SJCRH30 (cell line): ENCODE results near the gene TBC1D10A. TPM values are rescaled to one million over a fixed set of nuclear protein-coding genes. Genes with fewer than 3 reads are reported as not detected.

ENCODE experiments used
- DNase-seq, 2 experiments: peaks; one replicate each; pipeline ENCODE4 v3.0.0-alpha.2; 2015 to 2020
- H3K27ac ChIP-seq: fragments of 250-450 bp; sonication (Bioruptor Pico); 2 replicates; pipeline ENCODE4 v1.5.1; 2020; ENCODE audit warnings: mild to moderate bottlenecking, moderate library complexity
- H3K27me3 ChIP-seq: fragments of 250-450 bp; sonication (Bioruptor Pico); 2 replicates; pipeline ENCODE4 v1.5.1; 2020; ENCODE audit warnings: mild to moderate bottlenecking, moderate library complexity
- H3K36me3 ChIP-seq: fragments of 250-450 bp; sonication (Bioruptor Pico); 2 replicates; pipeline ENCODE4 v1.5.1; 2020; ENCODE audit warnings: mild to moderate bottlenecking, moderate library complexity
- H3K4me1 ChIP-seq: fragments of 250-450 bp; sonication (Bioruptor Pico); 2 replicates; pipeline ENCODE4 v1.5.1; 2020; ENCODE audit warnings: mild to moderate bottlenecking, moderate library complexity
- H3K4me3 ChIP-seq: fragments of 250-450 bp; sonication (Bioruptor Pico); 2 replicates; pipeline ENCODE4 v1.5.1; 2020; ENCODE audit warnings: mild to moderate bottlenecking, moderate library complexity
- H3K9me3 ChIP-seq: fragments of 250-450 bp; sonication (Bioruptor Pico); replicated peaks from 2 replicates; pipeline ENCODE4 v1.5.1; 2020; ENCODE audit warnings: mild to moderate bottlenecking, moderate library complexity
- total RNA-seq: library from RNA; depleted of rRNA; stranded (reverse); fragments of >200 nt; shearing (Covaris generic); gene quantifications from 2 replicates; pipeline ENCODE4 v1.2.3, GENCODE V29; 2014

Gene TBC1D10A
- total RNA-seq, 1 experiment from 2014 or later, result 5.8 TPM

- H3K27me3 ChIP-seq, result no peaks in the 10 kb centered on the region
- H3K4me3 ChIP-seq, result no peak overlapping the region
- DNase-seq, result no peak
- peaks cover 2% of the 10 kb centered on the region; the same call in 1 of the 2 replicates for H3K4me1 ChIP-seq
- H3K27ac ChIP-seq, result no peak overlapping the region
- no peaks in the 10 kb centered on the region for H3K9me3 ChIP-seq
- H3K36me3 ChIP-seq, result no peaks in the 10 kb centered on the region
These were observed 43.4 kb downstream of the TBC1D10A start for GRCh38 chr22:30283342-30283741.

- Histone ChIP-seq H3K36me3 (no peaks in the 10 kb centered on the region), H3K4me1 (no peaks in the 10 kb centered on the region)
These were observed 44.1 kb downstream of the TBC1D10A start for GRCh38 chr22:30282616-30283046.

GRCh38 chr22:30280505-30280904 lies 46.2 kb downstream of the TBC1D10A start:
- H3K27ac ChIP-seq, result no peak overlapping the region
- no peaks in the 10 kb centered on the region for H3K36me3 ChIP-seq
- no peaks in the 10 kb centered on the region for H3K27me3 ChIP-seq
- no peak for DNase-seq
- no peaks in the 10 kb centered on the region for H3K4me1 ChIP-seq
- no peak overlapping the region for H3K4me3 ChIP-seq
- H3K9me3 ChIP-seq, result no peaks in the 10 kb centered on the region

More at GRCh38 chr22:30282616-30283046, 44.1 kb downstream of the TBC1D10A start:
- no peaks in the 10 kb centered on the region for H3K27me3 ChIP-seq
- no peak for DNase-seq
- H3K27ac ChIP-seq, result no peak overlapping the region
- H3K9me3 ChIP-seq, result no peaks in the 10 kb centered on the region
- no peak overlapping the region for H3K4me3 ChIP-seq

DNA sequence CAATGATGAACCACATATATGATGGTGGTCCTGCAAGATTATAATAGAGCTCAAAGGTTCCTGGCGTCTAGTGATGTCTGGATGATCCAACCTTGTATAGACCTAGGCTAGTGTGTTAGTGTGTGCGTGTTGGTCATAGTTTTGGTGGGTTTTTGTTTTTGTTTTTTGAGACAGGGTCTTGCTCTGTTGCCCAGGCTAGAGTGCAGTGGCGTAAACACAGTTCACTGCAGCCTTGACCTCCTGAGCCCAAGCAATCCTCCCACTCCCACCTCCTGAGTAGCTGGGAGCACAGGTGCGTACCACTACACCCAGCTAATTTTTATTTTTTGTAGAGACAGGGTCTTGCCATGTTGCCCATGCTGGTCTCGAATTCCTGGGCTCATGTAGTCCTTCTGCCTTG lies 46.8 kb downstream of the TBC1D10A start:
- no peak for DNase-seq
- Histone ChIP-seq H3K36me3 (no peaks in the 10 kb centered on the region), H3K4me3 (no peak overlapping the region), H3K27me3 (no peaks in the 10 kb centered on the region), H3K27ac (no peak overlapping the region), H3K9me3 (no peaks in the 10 kb centered on the region), H3K4me1 (no peaks in the 10 kb centered on the region)

GRCh38 chr22:30279046-30279788 lies 47.5 kb downstream of the TBC1D10A start:
- no peaks in the 10 kb centered on the region for H3K27me3 ChIP-seq
- no peaks in the 10 kb centered on the region for H3K9me3 ChIP-seq
- H3K27ac ChIP-seq, result no peak overlapping the region
- DNase-seq, result no peak
- H3K4me1 ChIP-seq, result no peaks in the 10 kb centered on the region
- no peaks in the 10 kb centered on the region for H3K36me3 ChIP-seq
- H3K4me3 ChIP-seq, result no peak overlapping the region

DNA sequence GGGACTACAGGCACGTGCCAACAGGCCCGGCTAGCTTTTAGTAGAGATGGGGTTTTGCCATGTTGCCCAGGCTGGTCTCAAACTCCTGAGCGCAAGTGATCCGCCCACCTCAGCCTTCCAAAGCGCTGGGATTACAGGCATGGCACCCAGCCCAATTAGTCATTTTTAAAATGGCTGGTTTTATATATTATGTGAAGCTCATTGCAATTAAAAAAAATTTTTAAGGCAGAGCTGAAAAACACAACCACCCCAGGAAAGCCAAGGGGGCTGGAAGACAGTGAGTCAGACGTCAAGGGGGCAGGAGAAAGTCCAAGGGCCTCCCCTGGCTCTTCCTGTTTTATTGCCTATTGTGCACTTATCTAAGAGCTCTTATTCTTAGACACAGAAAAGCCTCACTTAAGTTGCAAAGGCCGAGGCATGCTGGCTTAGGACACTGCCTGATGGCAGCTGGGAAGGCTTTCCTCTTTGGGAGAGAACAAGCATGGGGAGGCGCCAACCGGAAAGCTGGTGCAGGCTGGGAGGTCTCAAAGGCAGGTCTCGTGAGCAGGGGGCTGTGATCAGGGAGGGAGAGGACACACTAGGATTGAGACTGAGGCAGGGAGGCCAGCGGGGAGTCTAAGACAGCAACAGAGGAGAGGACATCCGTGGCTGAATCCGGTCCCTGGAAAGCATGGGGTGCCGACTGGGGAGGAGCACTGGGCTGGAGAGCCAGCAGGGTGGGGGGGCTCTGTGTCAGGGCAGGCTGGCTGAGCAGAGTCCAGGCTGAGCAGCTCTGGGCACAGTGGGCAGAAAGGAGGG lies 49.0 kb downstream of the TBC1D10A start:
- Histone ChIP-seq H3K9me3 (no peaks in the 10 kb centered on the region), H3K27ac (no peak overlapping the region), H3K4me3 (no peak overlapping the region), H3K4me1 (no peaks in the 10 kb centered on the region), H3K27me3 (no peaks in the 10 kb centered on the region), H3K36me3 (no peaks in the 10 kb centered on the region)
- DNase-seq, result no peak

DNA sequence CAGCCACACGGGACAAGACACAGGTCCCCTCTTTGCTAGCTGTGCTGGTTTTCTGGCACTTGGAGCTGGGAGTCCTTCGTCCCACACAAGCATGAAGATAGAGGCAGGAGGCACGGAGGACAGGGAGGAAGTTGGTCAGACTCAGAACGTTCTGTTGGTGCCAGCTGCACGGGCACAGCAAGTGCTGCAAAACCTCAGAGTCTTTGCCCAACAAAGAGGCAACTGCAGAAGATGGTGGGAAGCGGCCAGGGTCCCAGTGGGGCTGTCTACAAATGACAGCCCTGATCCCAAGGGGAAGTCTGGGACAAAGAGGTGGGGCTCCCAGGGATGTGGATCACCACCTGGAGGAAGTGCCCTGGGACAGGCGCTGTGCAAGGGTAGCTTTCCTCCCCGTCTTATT lies 50.7 kb downstream of the TBC1D10A start:
- no peaks in the 10 kb centered on the region for H3K4me1 ChIP-seq
- no peaks in the 10 kb centered on the region for H3K36me3 ChIP-seq
- DNase-seq, result no peak
- H3K27ac ChIP-seq, result no peak overlapping the region
- no peak overlapping the region for H3K4me3 ChIP-seq
- H3K9me3 ChIP-seq, result no peaks in the 10 kb centered on the region
- no peaks in the 10 kb centered on the region for H3K27me3 ChIP-seq

GRCh38 chr22:30275625-30276024 lies 51.1 kb downstream of the TBC1D10A start:
- Histone ChIP-seq H3K36me3 (no peaks in the 10 kb centered on the region), H3K27ac (no peak overlapping the region), H3K4me3 (no peak overlapping the region), H3K9me3 (no peaks in the 10 kb centered on the region), H3K4me1 (no peaks in the 10 kb centered on the region), H3K27me3 (no peaks in the 10 kb centered on the region)
- no peak for DNase-seq

DNA sequence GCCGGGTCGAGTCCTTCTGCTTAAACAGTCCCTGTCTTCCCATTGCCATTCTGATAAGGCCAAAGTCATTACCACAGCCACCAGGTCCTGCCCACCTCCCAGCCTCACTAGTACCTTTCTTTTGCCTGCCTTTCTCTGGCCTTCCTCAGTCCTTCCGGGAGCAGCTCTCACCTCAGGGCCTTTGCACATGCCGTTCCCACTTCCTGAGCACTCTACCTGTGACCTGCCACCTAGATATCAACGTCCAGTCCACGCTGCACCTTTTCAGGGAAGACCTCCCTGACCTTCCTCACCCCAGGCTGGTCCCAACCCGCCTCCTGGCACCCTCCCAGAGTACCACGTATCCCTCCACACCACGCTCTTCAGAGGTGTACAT lies 52.3 kb downstream of the TBC1D10A start:
- Histone ChIP-seq H3K4me3 (no peak overlapping the region), H3K27me3 (no peaks in the 10 kb centered on the region), H3K36me3 (no peaks in the 10 kb centered on the region), H3K27ac (no peak overlapping the region), H3K9me3 (no peaks in the 10 kb centered on the region), H3K4me1 (no peaks in the 10 kb centered on the region)
- no peak for DNase-seq

- DNase-seq, result no peak
- H3K36me3 ChIP-seq, result no peaks in the 10 kb centered on the region
- H3K27ac ChIP-seq, result no peak overlapping the region
- H3K27me3 ChIP-seq, result no peaks in the 10 kb centered on the region
- no peaks in the 10 kb centered on the region for H3K4me1 ChIP-seq
- no peaks in the 10 kb centered on the region for H3K9me3 ChIP-seq
- no peak overlapping the region for H3K4me3 ChIP-seq
These were observed 52.9 kb downstream of the TBC1D10A start for GRCh38 chr22:30273711-30274436.

DNA sequence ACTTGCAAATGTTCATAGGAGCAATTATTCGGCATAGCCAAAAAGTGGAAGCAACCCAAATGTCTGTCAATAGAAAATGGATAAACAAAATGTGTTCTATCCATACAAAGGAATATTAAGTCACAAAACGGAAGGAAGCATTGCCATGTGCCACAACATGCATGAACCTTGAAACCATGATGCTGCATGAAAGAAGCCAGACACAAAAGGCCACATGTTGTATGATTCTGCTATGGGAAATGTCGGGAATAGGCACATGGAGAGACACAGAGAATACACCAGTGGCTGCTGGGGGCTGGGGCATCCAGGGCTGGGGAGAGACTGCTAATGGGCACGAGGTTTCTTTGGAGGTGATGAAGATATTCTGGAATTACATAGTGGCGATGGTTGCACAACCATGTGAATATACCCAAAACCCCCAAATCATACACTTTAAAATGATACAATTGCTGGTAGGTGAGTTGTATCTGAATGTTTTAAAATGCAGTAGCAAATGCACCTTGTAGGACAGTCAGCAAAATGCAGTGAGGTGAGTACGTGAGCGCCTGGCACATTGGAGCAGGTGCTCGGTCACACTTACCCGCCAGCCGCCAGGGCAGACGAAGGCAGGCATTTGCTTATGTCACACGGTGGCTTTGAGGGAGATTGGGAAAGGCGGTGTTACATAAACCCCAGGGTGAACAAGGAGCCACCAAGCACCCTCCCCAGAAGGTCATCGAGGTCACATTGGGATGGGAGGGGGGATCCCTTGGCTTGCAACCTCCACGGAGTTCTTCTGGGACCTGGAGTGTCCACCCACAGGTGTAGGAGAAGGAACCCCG lies 53.8 kb downstream of the TBC1D10A start:
- no peak for DNase-seq
- Histone ChIP-seq H3K36me3 (no peaks in the 10 kb centered on the region), H3K4me1 (no peaks in the 10 kb centered on the region), H3K27me3 (no peaks in the 10 kb centered on the region), H3K9me3 (no peaks in the 10 kb centered on the region), H3K27ac (no peak overlapping the region), H3K4me3 (no peak overlapping the region)

- no peaks in the 10 kb centered on the region for H3K36me3 ChIP-seq
- H3K27ac ChIP-seq, result no peak overlapping the region
- H3K9me3 ChIP-seq, result no peaks in the 10 kb centered on the region
- no peak overlapping the region for H3K4me3 ChIP-seq
- no peaks in the 10 kb centered on the region for H3K4me1 ChIP-seq
- no peak for DNase-seq
- H3K27me3 ChIP-seq, result no peaks in the 10 kb centered on the region
These were observed 55.9 kb downstream of the TBC1D10A start for GRCh38 chr22:30270832-30271231.

GRCh38 chr22:30268331-30268730 lies 58.4 kb downstream of the TBC1D10A start:
- Histone ChIP-seq H3K27ac (no peak overlapping the region), H3K9me3 (no peaks in the 10 kb centered on the region), H3K4me1 (no peaks in the 10 kb centered on the region), H3K36me3 (no peaks in the 10 kb centered on the region), H3K4me3 (no peak overlapping the region), H3K27me3 (no peaks in the 10 kb centered on the region)
- no peak for DNase-seq
